ENCODE data around the gene UPK2. TPM values are rescaled to one million over a fixed set of nuclear protein-coding genes. Genes with fewer than 3 reads are reported as not detected.

UPK2 gene
- total and polyA plus RNA-seq, 10 of the 15 experiments (the other 5 are each of a cell fraction or from before 2014, with no cell fraction given) = 0.07 to 1.0 (median 0.31) TPM; not detected in 7

DNA sequence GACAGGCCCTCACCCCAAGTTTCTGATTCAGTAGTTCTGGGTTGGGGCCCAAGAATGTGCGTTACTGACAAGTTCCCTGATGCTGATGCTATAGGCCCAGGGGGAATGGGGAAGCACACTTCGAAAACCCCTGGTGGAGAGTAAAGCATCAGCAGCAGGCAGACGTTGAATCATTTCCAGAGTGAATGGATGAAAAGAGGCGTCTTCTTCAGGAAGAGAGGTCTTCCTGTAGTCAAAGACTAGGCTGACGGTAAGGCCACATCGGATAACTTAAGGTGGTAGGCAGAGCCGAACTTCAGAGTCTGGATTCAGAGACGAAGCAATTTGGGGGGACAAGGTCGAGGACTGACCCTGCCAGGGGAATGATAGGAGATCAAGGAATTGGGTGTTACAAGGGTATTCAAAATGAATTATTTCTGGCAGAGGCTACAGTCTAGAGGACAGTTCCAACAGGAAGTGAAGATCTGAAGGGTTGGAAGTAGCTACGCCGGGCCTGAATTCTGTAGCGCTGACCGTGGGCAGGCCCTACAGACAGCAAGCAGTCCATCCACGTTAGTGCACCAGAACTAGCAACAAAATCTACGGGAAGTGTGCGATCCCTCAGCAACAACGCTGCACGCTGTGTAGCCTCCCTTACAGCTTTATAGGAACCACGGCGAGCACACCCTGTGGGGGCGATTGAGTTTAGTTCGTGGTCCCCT is 41.0 kb downstream of the UPK2 start (continued):
- TF ChIP-seq, protein P1, sequence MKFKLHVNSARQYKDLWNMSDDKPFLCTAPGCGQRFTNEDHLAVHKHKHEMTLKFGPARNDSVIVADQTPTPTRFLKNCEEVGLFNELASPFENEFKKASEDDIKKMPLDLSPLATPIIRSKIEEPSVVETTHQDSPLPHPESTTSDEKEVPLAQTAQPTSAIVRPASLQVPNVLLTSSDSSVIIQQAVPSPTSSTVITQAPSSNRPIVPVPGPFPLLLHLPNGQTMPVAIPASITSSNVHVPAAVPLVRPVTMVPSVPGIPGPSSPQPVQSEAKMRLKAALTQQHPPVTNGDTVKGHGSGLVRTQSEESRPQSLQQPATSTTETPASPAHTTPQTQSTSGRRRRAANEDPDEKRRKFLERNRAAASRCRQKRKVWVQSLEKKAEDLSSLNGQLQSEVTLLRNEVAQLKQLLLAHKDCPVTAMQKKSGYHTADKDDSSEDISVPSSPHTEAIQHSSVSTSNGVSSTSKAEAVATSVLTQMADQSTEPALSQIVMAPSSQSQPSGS (IDR thresholded peaks at IDR 0.05; ENCODE audit: low read length) = no peak
- TF ChIP-seq TARDBP (IDR thresholded peaks at IDR 0.05; ENCODE audit: borderline replicate concordance) (no peak), POLR2AphosphoS5 (IDR thresholded peaks at IDR 0.05; ENCODE audit: low read length) (no peak), SMC3 (IDR thresholded peaks at IDR 0.05; ENCODE audit: borderline replicate concordance, low read length) (no peak), CREM (IDR thresholded peaks at IDR 0.05; ENCODE audit: low read depth) (0 out of 2 replicates have a peak, but pooled peaks have one; percentile 27), RELA (IDR thresholded peaks at IDR 0.05; ENCODE audit: borderline replicate concordance, partially characterized antibody) (no peak), MEF2B (IDR thresholded peaks at IDR 0.05; ENCODE audit: partially characterized antibody, poor library complexity, severe bottlenecking) (peak; percentile 11), NR2F1 (conservative IDR thresholded peaks at IDR 0.05) (no peak), IKZF2 (IDR thresholded peaks at IDR 0.05) (peak; percentile 46 to 47; a peak in 3 of 4 replicates), RAD21 (IDR thresholded peaks at IDR 0.05; ENCODE audit: insufficient read depth, low read depth, low read length) (0 out of 2 replicates have a peak, but pooled peaks have one; percentile 7), ZNF622 (IDR thresholded peaks at IDR 0.05) (no peak)
- TF ChIP-seq, protein P2, sequence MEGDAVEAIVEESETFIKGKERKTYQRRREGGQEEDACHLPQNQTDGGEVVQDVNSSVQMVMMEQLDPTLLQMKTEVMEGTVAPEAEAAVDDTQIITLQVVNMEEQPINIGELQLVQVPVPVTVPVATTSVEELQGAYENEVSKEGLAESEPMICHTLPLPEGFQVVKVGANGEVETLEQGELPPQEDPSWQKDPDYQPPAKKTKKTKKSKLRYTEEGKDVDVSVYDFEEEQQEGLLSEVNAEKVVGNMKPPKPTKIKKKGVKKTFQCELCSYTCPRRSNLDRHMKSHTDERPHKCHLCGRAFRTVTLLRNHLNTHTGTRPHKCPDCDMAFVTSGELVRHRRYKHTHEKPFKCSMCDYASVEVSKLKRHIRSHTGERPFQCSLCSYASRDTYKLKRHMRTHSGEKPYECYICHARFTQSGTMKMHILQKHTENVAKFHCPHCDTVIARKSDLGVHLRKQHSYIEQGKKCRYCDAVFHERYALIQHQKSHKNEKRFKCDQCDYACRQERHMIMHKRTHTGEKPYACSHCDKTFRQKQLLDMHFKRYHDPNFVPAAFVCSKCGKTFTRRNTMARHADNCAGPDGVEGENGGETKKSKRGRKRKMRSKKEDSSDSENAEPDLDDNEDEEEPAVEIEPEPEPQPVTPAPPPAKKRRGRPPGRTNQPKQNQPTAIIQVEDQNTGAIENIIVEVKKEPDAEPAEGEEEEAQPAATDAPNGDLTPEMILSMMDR (IDR thresholded peaks at IDR 0.05 in 2 of 3, conservative IDR thresholded peaks at IDR 0.05 in 1 of 3; ENCODE audit: control insufficient read depth in 2 of 3, extremely low read depth in 1 of 3, insufficient read depth in 1 of 3, low read depth in 3 of 3, low read length in 3 of 3) = peak; percentile 22 to 46 (median 40); a peak in 5 of 6 replicates
